ENCODE results near the gene MRGPRF.

GRCh38 chr11:68994894-68995285 lies 18.2 kb downstream of the MRGPRF start:
- TF ChIP-seq SMC3 (conservative IDR thresholded peaks at IDR 0.05; ENCODE audit: poor library complexity) (no peak), CTCF (IDR thresholded peaks at IDR 0.05; ENCODE audit: poor library complexity, severe bottlenecking) (no peak), EZH2 (IDR thresholded peaks at IDR 0.05; ENCODE audit: borderline replicate concordance, insufficient read depth, low read length, poor library complexity, severe bottlenecking) (no peak)

Data from neural cell (in vitro differentiated cells).